ENCODE measurements around the gene TULP4. TPM values are rescaled to one million over a fixed set of nuclear protein-coding genes. Genes with fewer than 3 reads are reported as not detected.
A peak's percentile ranks its signal among the peaks of the same experiment; 100 is the strongest.

The TULP4 gene, protein sequence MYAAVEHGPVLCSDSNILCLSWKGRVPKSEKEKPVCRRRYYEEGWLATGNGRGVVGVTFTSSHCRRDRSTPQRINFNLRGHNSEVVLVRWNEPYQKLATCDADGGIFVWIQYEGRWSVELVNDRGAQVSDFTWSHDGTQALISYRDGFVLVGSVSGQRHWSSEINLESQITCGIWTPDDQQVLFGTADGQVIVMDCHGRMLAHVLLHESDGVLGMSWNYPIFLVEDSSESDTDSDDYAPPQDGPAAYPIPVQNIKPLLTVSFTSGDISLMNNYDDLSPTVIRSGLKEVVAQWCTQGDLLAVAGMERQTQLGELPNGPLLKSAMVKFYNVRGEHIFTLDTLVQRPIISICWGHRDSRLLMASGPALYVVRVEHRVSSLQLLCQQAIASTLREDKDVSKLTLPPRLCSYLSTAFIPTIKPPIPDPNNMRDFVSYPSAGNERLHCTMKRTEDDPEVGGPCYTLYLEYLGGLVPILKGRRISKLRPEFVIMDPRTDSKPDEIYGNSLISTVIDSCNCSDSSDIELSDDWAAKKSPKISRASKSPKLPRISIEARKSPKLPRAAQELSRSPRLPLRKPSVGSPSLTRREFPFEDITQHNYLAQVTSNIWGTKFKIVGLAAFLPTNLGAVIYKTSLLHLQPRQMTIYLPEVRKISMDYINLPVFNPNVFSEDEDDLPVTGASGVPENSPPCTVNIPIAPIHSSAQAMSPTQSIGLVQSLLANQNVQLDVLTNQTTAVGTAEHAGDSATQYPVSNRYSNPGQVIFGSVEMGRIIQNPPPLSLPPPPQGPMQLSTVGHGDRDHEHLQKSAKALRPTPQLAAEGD (N-terminal part only)
- polyA plus RNA-seq (ENCODE audit: low read depth in 6 of 6) = 10 to 100 TPM in 5 of 6 donors, 1 to 10 TPM in 1; 8.1 to 42.3 (median 39.1) TPM

DNA sequence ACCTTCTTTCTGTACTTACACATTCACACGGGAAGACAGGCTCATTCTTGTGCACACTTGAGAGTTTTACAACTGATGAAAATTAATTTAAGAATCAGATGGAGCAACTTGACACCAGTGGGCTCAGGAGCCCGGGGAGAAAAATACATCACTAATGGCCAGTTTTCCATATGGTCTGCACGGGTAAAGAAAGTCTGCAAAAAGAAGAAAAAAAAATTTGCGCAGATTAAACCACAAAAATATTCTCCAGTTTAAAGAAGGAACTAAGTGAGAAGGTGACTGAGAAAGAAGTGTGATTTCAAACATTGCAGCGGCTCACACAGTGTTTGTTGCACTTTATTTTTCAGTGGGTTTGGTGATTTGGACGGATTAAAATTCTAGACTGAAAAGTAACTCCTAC lies at the start of gene TULP4:
Gene TULP4, plus strand, starts transcription at position 301 of the 400 bp plus-strand sequence. CDS start 1,552 bp downstream, outside the sequence.
- peak within 1 kb of the TSS in 2 of 8 donors; percentile 13 to 68 for H3K4me3 Mint-ChIP-seq
- H3K4me1 Mint-ChIP-seq = peaks cover 15 to 43% (median 25%) of the 10 kb centered on the region in 3 donors
- H3K9me3 Mint-ChIP-seq = peaks cover 0 to 3% (median 0%) of the 10 kb centered on the region in 7 donors
- H3K36me3 Mint-ChIP-seq = peaks cover 8 to 11% of the 10 kb centered on the region in 2 donors
- DNase-seq (no peak), ATAC-seq (ENCODE audit: low read depth in 2 of 2) (no peak)
- no peaks in the 10 kb centered on the region for H3K27me3 Mint-ChIP-seq
- H3K27ac Mint-ChIP-seq = peak within 1 kb of the TSS in 2 of 6 donors; percentile 78

DNA sequence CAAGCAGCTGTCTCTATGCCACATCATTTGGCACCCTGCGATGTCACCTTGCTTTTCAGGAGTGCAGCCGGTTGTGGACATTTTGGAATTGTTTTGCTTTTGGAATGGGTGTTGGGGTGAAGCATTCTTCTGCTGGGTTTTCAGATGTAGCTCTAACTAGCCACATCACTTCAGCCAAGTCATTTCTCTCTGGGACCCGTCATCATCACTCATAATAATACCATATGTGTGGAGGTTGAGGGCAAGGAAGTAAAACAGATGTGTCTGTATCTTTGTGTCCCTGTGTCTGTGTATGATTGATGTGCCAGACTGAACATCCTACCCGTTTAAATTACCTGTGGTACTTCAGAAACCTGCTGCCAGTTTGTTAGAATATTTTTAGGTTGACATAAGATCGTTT lies 49.5 kb upstream of the TULP4 start:
- H3K4me3 Mint-ChIP-seq = peak overlapping the region in 1 of 8 donors; percentile 13
- no peaks in the 10 kb centered on the region for H3K27me3 Mint-ChIP-seq
- ATAC-seq (ENCODE audit: low read depth in 2 of 2) = no peak
- no peaks in the 10 kb centered on the region for H3K36me3 Mint-ChIP-seq
- H3K4me1 Mint-ChIP-seq = peaks cover 23 to 51% (median 45%) of the 10 kb centered on the region in 3 donors
- DNase-seq = no peak
- no peaks in the 10 kb centered on the region for H3K9me3 Mint-ChIP-seq
- peak overlapping the region in 1 of 6 donors; percentile 84 for H3K27ac Mint-ChIP-seq

DNA sequence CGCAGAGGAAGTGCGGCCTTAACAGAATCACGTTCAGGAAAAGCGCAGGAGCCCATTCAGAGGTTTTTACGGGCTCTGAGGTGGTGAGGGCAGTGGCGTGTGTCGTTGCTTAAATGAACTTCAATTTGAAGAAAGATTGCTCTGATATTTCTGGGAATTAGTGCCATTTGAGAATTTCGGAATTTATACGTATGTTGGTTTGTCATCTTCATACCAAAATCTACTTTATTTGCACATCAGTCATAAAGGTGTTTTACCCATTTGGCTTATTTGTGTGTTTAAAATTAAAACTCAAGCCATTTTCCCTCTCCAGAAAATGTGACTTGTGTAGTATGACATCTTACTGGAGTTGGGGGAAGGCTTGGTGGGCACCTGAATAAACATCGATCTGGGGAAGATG lies 48.1 kb upstream of the TULP4 start:
- Mint-ChIP-seq H3K36me3 (no peaks in the 10 kb centered on the region), H3K27ac (peak overlapping the region in 3 of 6 donors; percentile 28 to 57 (median 35)), H3K4me1 (peaks cover 15 to 38% (median 37%) of the 10 kb centered on the region in 3 donors), H3K27me3 (no peaks in the 10 kb centered on the region), H3K4me3 (no peak overlapping the region), H3K9me3 (no peaks in the 10 kb centered on the region)
- ATAC-seq (ENCODE audit: low read depth in 2 of 2) (no peak), DNase-seq (no peak)

DNA sequence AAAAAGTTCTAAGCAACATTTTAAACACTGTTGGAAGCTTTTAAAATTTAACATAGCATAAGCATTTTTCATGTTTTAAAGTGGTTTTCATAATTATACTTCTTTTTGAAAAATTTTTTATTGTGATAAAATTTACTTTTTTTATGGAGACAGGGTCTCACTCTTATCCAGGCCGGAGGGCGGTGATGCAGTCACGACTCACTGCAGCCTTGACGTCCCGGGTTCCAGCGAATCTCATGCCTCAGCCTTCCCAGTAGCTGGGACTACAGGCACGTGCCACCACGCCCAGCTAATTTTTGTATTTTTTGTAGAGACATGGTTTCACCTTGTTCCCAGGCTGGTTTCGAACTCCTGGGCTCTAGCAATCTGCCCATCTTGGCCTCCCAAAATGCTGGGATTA lies 46.1 kb upstream of the TULP4 start:
- no peaks in the 10 kb centered on the region for H3K36me3 Mint-ChIP-seq
- H3K27me3 Mint-ChIP-seq = no peaks in the 10 kb centered on the region
- no peak for DNase-seq
- H3K9me3 Mint-ChIP-seq = no peaks in the 10 kb centered on the region
- H3K4me1 Mint-ChIP-seq = peaks cover 9 to 38% (median 35%) of the 10 kb centered on the region in 3 donors
- peak overlapping the region in 1 of 6 donors; percentile 59 for H3K27ac Mint-ChIP-seq
- ATAC-seq (ENCODE audit: low read depth in 2 of 2) = no peak
- no peak overlapping the region for H3K4me3 Mint-ChIP-seq

DNA sequence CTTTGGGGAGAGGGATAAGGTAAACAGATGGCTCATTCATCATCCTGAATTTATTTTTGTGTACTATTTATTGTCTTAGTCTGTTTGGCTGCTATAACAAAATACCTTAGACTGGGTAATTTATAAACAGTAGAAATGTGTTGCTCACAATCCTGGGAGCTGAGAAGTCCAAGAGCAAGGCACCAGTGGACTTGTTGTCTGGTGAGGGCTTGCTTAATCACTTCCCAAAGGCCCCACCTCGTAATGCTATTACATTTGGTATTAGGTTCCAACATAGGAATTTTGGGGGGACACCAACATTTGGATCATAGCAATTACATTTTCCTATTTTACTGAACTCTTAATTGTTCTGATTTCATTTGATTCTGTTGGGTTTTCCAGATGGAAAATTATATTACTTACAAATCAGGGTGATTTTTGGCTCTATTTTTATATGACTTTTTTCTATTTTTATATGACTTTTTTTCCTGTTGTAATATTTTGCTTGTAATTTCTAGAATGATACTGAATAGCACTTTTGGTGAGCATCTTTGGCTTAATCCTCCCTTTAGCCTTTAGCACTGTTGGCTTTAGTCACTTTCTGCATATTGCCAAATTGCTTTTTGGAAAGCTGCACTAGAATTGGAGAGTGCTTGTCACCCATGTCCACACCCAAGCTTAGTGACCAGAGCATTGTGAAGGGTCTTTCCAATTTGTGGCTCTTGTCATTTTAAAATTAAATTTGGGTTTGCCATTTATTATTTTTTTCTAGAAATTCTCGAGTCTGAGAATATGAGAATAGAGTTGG lies 43.7 kb upstream of the TULP4 start:
- Mint-ChIP-seq H3K4me1 (peaks cover 26 to 35% (median 35%) of the 10 kb centered on the region in 3 donors), H3K36me3 (peaks cover 0 to 7% of the 10 kb centered on the region in 2 donors), H3K9me3 (no peaks in the 10 kb centered on the region), H3K4me3 (no peak overlapping the region), H3K27me3 (no peaks in the 10 kb centered on the region), H3K27ac (no peak overlapping the region)
- ATAC-seq (ENCODE audit: low read depth in 2 of 2) (no peak), DNase-seq (no peak)

DNA sequence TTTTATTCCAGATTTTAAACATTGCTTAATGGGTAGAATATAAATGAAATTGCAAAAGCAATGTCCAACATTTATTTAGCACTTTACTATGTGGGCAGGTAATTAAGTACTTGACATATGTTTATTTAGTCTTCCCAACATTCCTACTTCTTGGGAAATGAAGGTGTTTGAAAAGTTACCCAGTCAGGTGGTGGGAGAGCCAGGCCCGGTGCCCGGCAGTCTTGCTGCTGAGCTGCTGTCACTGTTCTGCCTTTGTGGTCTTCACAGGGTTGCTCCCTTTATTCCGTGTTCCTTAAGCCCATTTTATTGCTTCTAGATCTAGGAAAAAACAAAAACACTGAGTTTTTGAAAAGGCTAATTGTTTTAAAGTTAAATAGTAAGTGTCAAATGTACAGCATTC lies 42.6 kb upstream of the TULP4 start:
- DNase-seq (no peak), ATAC-seq (ENCODE audit: low read depth in 2 of 2) (no peak)
- Mint-ChIP-seq H3K4me3 (no peak overlapping the region), H3K36me3 (peaks cover under 1 to 15% of the 10 kb centered on the region in 2 donors), H3K27ac (peak overlapping the region in 1 of 6 donors; percentile 65), H3K9me3 (no peaks in the 10 kb centered on the region), H3K4me1 (peaks cover 27 to 34% (median 27%) of the 10 kb centered on the region in 3 donors), H3K27me3 (no peaks in the 10 kb centered on the region)

DNA sequence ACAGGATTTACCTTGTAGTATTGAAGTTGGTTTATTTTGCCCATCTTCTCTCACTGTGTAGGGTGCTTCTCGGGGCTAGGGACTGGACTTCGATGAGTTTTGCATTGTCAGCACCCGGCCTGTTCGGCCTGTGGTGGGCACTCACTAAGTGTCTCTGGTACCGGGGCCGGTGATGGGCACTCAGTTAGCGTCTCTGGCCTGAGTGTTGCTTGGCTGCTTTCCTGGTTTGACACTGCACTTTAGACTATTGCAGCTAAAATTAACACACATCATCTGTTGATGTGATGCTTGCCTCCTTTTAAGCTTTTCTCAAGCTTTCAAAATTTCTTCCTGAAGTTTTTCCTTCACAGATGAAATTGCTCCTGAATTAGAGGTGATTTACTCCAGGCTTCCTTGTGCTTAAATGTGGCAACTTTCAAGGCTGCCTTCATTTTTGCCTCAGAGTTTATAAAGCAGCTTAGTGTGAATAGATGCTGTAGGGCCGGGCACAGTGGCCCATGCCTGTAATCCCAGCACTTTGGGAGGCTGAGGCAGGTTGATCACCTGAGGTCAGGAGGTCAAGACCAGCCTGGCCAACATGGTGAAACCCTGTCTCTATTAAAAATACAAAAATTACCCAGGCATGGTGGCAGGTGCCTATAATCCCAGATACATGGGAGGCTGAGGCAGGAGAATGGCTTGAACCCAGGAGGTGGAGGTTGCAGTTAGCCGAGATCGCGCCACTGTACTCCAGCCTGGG lies 41.7 kb upstream of the TULP4 start:
- peaks cover 24 to 43% (median 34%) of the 10 kb centered on the region in 3 donors for H3K4me1 Mint-ChIP-seq
- H3K36me3 Mint-ChIP-seq = peaks cover 10 to 20% of the 10 kb centered on the region in 2 donors
- ATAC-seq (ENCODE audit: low read depth in 2 of 2) (no peak), DNase-seq (no peak)
- H3K27ac Mint-ChIP-seq = peak overlapping the region in 1 of 6 donors; percentile 26
- no peaks in the 10 kb centered on the region for H3K9me3 Mint-ChIP-seq
- H3K4me3 Mint-ChIP-seq = peak overlapping the region in 2 of 8 donors; percentile 4 to 39
- no peaks in the 10 kb centered on the region for H3K27me3 Mint-ChIP-seq

DNA sequence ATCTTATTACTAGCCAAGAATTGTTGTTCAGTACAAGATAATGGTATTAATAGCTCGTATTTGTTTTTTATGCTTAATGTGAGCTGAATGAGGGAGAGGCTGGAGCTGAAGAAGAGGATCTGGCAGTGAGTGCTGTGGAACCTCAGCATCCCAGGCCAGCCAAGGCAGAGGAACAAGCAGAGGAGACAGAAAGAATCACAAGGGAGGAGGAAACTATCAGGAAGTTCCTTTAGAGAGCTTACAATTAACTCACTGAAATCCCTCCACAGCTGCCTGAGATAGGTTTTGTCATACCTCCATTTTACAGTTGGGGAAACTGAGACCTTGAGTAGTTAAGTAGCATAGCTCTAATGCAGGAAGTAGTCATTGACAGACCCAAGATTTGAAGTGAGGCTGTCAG lies 39.9 kb upstream of the TULP4 start:
- H3K36me3 Mint-ChIP-seq = peaks cover 11 to 20% of the 10 kb centered on the region in 2 donors
- H3K9me3 Mint-ChIP-seq = no peaks in the 10 kb centered on the region
- peaks cover 19 to 43% (median 32%) of the 10 kb centered on the region in 3 donors for H3K4me1 Mint-ChIP-seq
- ATAC-seq (ENCODE audit: low read depth in 2 of 2) (no peak), DNase-seq (no peak)
- no peak overlapping the region for H3K4me3 Mint-ChIP-seq
- peak overlapping the region in 1 of 6 donors; percentile 31 for H3K27ac Mint-ChIP-seq
- H3K27me3 Mint-ChIP-seq = no peaks in the 10 kb centered on the region

DNA sequence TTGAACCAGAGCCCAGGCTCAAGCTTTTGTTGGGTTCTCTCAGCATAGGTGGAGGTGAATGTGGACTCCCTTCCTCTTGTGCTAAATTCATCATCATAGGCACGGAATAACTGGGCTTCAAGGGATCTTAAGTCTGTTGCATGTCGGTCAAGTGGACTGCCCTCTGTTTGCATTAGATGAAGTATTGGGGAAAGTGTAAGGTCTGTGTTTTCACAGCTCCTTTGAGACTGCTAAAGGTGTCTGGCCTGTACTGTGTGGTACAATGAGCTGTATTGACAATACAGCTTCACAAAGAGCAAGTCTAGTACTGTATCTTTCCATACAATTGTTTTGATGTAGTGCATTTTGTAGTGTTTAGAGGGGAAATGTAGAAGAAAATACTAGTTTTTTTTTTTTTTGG lies 34.3 kb upstream of the TULP4 start:
- H3K9me3 Mint-ChIP-seq = no peaks in the 10 kb centered on the region
- H3K4me3 Mint-ChIP-seq = no peak overlapping the region
- DNase-seq (no peak), ATAC-seq (ENCODE audit: low read depth in 2 of 2) (no peak)
- no peaks in the 10 kb centered on the region for H3K27me3 Mint-ChIP-seq
- H3K27ac Mint-ChIP-seq = peak overlapping the region in 1 of 6 donors; percentile 8
- peaks cover 15 to 18% of the 10 kb centered on the region in 2 donors for H3K36me3 Mint-ChIP-seq
- H3K4me1 Mint-ChIP-seq = peaks cover 8 to 27% (median 23%) of the 10 kb centered on the region in 3 donors

DNA sequence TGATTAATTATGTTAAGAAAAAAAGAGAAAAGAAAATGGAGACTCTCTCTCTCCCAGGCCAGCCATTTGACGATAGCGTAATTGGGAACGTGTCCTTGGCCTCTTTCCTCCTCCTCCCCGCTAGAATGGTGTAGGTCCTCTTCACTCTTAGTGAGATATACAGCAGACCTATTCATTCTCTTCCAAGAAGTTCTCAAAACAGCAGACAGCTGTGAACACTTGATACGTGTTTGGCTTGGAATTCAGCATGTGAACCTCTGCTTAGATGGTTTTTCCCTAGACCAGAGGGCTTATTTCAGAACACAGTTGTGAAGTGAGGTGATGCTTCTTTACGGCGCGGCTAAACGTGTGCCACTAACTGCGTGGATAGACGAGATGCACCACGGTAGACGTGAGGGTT lies 32.6 kb upstream of the TULP4 start:
- DNase-seq = no peak
- no peaks in the 10 kb centered on the region for H3K9me3 Mint-ChIP-seq
- H3K4me1 Mint-ChIP-seq = peaks cover 22 to 33% (median 28%) of the 10 kb centered on the region in 3 donors
- ATAC-seq (ENCODE audit: low read depth in 2 of 2) = no peak
- no peak overlapping the region for H3K4me3 Mint-ChIP-seq
- H3K36me3 Mint-ChIP-seq = peaks cover 6 to 14% of the 10 kb centered on the region in 2 donors
- H3K27ac Mint-ChIP-seq = peak overlapping the region in 1 of 6 donors; percentile 10
- H3K27me3 Mint-ChIP-seq = no peaks in the 10 kb centered on the region

DNA sequence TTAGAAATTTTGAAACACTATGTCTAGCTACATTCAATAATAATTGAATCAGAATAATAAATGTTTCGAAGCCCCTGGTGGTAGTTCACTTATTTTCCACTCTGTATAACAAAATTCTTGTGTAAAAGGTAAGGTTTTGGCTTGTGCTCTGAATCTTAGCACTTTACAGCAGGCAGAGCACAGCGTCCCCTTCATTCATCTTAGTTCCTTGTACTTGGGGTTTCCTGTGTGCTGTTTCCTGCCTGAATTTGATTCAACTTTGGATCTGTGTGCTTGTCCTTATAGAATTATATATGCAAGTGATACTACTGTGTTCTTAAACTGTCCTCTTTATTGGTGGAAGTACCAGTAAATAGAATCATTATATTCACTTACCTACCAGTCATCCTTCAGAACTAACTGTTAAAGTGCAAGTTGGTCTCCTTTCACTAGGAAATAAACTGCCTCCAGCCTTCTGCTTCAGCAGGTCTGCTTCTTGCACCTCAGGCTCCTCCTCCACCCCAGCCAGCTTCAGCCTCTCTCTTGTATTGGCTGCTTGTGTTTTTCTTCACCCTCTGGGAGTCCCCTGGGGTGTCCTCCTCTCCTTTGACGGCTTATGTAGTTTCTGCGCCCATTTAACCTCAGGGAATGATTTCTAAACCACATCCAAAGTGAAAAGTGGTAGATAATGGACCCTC lies 28.8 kb upstream of the TULP4 start:
- H3K27ac Mint-ChIP-seq = peak overlapping the region in 5 of 6 donors; percentile 15 to 98 (median 74)
- no peaks in the 10 kb centered on the region for H3K9me3 Mint-ChIP-seq
- peaks cover 0 to 4% of the 10 kb centered on the region in 2 donors for H3K36me3 Mint-ChIP-seq
- H3K27me3 Mint-ChIP-seq = no peaks in the 10 kb centered on the region
- peaks cover 22 to 33% (median 31%) of the 10 kb centered on the region in 3 donors for H3K4me1 Mint-ChIP-seq
- peak overlapping the region in 1 of 8 donors; percentile 57 for H3K4me3 Mint-ChIP-seq
- peak; percentile 66 to 77 for ATAC-seq (ENCODE audit: low read depth in 2 of 2)
- no peak for DNase-seq
